Measurements from ENCODE around the gene OR51B6.

GRCh38 chr11:5324197-5324596 lies 27.1 kb upstream of the OR51B6 start, which contains the start of gene OR51B2:
- TF ChIP-seq FOXP1 (IDR thresholded peaks at IDR 0.05) (no peak), FOXP1 (CRISPR knock-in tag; IDR thresholded peaks at IDR 0.05) (no peak), ZNF691 (CRISPR knock-in tag; IDR thresholded peaks at IDR 0.05; ENCODE audit: borderline replicate concordance, low read depth) (no peak), GABPA (IDR thresholded peaks at IDR 0.05; ENCODE audit: low read depth, low read length) (no peak), GABPA (CRISPR knock-in tag; IDR thresholded peaks at IDR 0.05; ENCODE audit: low read depth) (no peak), CTCF (CRISPR knock-in tag; IDR thresholded peaks at IDR 0.05) (no peak), ZNF484 (CRISPR knock-in tag; IDR thresholded peaks at IDR 0.05; ENCODE audit: borderline replicate concordance, low read depth) (no peak), SIX4 (CRISPR knock-in tag; IDR thresholded peaks at IDR 0.05) (no peak)
